Keratinocyte (primary cell): ENCODE results near the gene NEGR1.

ENCODE experiments used
- EZH2 ChIP-seq: IDR thresholded peaks from one replicate; pipeline ENCODE4 v1.6.1; 2012; ENCODE audit warnings: inconsistent platforms, mild to moderate bottlenecking, low read length, moderate library complexity
- TF ChIP-seq, protein P1 (sequence below), 3 experiments: IDR thresholded peaks in 1 of 3; conservative IDR thresholded peaks in 1 of 3; optimal IDR thresholded peaks in 1 of 3; 2 replicates in 2 of 3; 3 replicates in 1 of 3; pipeline versions ENCODE3 to v1.5.1; 2011; ENCODE audit warnings: low read length in 3 of 3, mild to moderate bottlenecking in 3 of 3, moderate library complexity in 2 of 3, control low read depth in 1 of 3, inconsistent platforms in 1 of 3; ENCODE audit not compliant: insufficient read depth in 2 of 3; ENCODE audit errors: extremely low read depth in 1 of 3

DNA sequence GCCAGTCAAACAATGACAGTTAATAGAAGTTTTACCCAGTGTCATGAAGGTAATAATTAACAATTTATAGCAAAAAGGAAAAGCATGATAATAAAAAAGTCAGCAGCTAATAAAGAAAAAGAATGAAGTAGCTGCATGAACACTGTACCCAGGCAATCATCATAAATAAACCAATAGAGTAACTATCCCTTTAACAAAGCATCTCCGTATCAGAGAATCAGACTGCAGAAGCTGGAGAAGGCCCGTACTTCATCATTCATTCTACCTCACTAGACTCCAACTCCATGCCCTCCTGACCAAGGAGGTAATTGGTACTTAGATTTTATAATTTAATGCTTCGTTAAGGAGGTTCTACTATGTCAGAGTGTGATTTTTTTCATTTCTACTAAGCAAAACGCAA, 140.5 kb downstream of the NEGR1 start:
- TF ChIP-seq, protein P1, sequence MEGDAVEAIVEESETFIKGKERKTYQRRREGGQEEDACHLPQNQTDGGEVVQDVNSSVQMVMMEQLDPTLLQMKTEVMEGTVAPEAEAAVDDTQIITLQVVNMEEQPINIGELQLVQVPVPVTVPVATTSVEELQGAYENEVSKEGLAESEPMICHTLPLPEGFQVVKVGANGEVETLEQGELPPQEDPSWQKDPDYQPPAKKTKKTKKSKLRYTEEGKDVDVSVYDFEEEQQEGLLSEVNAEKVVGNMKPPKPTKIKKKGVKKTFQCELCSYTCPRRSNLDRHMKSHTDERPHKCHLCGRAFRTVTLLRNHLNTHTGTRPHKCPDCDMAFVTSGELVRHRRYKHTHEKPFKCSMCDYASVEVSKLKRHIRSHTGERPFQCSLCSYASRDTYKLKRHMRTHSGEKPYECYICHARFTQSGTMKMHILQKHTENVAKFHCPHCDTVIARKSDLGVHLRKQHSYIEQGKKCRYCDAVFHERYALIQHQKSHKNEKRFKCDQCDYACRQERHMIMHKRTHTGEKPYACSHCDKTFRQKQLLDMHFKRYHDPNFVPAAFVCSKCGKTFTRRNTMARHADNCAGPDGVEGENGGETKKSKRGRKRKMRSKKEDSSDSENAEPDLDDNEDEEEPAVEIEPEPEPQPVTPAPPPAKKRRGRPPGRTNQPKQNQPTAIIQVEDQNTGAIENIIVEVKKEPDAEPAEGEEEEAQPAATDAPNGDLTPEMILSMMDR (optimal IDR thresholded peaks at IDR 0.05 in 1 of 3, IDR thresholded peaks at IDR 0.05 in 1 of 3, conservative IDR thresholded peaks at IDR 0.05 in 1 of 3; ENCODE audit: extremely low read depth in 1 of 3, insufficient read depth in 2 of 3, low read length in 3 of 3), result no peak
- TF ChIP-seq EZH2, result no peak
